Fibroblast of mammary gland (primary cell): ENCODE results near the gene OPTC.

Experiments used
- DNase-seq: peaks from one replicate; pipeline ENCODE4 v3.0.0-alpha.2; 2010; ENCODE audit warnings: low read depth
- H3K4me3 ChIP-seq: 2 replicates; pipeline ENCODE4 v1.5.1; 2011; ENCODE audit warnings: low read depth, mild to moderate bottlenecking, low read length, moderate library complexity; ENCODE audit not compliant: control insufficient read depth
- CTCF ChIP-seq: conservative IDR thresholded peaks from 2 replicates; pipeline ENCODE4 v1.5.1; 2011; ENCODE audit warnings: low read depth, low read length, inconsistent platforms; ENCODE audit not compliant: control insufficient read depth, insufficient read depth

The OPTC gene

DNA sequence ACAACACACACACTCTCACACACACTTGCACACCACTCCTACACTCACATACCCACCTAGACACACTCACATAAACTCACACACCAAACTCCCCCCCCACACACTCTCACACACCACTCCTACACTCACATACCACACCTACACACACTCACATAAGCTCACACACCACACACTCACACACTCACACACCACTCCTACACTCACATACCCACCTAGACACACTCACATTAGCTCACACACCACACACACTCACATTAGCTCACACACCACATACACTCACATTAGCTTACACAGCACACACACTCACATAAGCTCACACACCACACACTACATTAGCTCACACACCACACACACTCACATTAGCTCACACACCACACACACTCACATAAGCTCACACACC lies 33.1 kb downstream of the OPTC start:
- no peak for TF ChIP-seq CTCF
- no peak overlapping the region for H3K4me3 ChIP-seq
- no peak for DNase-seq

DNA sequence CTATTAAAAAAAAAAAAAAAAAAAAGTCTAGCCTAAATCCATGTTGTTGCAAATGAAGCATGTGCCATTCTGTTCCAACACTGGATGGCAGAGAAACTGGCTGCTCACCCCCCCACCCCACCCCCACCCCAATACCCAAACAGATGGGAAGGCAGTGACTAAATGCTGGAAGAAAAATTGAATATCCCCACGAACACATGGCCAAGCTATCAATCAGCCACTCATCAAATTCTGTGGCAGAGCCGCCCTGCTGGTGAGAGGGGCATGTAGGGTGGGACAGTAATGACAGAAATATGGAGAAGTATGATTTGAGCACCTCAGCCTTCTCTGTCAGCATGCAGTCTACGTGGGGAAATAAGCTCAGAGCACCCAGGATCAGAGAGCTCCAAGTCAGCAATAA lies 34.1 kb downstream of the OPTC start:
- H3K4me3 ChIP-seq: no peak overlapping the region
- TF ChIP-seq CTCF: no peak
- DNase-seq: no peak

DNA sequence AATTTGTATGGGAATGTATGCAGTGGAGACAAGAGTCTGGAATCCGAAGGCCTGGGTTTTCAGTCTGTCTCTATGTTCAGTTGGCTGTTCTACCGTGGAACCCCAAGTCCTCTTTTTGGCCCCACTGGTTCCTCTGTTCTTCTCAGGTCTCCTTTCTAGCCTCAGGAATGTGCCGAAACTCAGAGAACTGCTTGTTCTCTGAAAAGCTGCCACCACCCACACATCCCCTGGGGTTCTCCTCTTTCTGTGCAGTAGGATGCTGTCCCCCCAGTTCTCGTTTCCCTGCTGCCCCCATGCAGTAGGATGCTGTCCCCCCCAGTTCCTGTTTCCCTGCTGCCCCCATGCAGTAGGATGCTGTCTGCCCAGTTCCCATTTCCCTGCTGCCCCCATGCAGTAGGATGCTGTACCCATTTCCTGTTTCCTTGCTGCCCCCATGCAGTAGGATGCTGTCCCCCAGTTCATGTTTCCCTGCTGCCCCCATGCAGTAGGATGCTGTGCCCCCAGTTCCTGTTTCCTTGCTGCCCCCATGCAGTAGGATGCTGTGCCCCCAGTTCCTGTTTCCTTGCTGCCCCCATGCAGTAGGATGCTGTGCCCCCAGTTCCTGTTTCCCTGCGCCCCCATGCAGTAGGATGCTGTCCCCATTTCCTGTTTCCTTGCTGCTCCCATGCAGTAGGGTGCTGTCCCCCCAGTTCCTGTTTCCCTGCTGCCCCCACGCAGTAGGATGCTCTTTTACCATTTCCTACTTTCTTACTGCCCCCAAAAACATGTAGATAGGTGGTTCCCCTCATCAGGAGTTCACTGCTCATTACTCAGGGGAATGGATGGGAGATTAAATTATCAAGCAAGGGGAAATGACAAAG lies 35.3 kb downstream of the OPTC start:
- DNase-seq: no peak
- no peak overlapping the region for H3K4me3 ChIP-seq
- no peak for TF ChIP-seq CTCF

DNA sequence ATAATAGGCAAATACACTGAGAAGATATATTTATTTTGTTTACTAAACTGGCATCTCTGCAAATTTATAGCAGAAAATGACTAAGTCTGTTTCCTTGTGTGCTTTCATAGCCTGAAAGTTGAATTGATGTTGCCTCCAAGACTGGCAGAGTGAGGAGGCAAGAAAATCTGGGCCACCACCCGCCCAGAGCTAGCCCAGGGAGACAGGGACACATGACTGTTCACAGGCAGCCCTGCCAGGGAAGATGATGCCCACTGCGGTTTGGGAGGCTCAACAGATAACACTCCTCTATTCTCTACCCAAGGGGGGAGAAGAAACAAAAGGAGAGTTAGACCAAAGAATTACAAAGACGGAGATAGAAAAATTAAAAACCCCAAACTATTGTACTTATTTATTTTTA lies 37.1 kb downstream of the OPTC start:
- no peak for TF ChIP-seq CTCF
- H3K4me3 ChIP-seq: no peak overlapping the region
- DNase-seq: no peak

GRCh38 chr1:203534012-203534411 lies 40.1 kb downstream of the OPTC start:
- DNase-seq: no peak
- H3K4me3 ChIP-seq: no peak overlapping the region
- TF ChIP-seq CTCF: no peak

- no peak for TF ChIP-seq CTCF
- DNase-seq: peak; percentile 100
- H3K4me3 ChIP-seq: no peak overlapping the region
These were observed 40.6 kb downstream of the OPTC start for GRCh38 chr1:203534526-203534925.

DNA sequence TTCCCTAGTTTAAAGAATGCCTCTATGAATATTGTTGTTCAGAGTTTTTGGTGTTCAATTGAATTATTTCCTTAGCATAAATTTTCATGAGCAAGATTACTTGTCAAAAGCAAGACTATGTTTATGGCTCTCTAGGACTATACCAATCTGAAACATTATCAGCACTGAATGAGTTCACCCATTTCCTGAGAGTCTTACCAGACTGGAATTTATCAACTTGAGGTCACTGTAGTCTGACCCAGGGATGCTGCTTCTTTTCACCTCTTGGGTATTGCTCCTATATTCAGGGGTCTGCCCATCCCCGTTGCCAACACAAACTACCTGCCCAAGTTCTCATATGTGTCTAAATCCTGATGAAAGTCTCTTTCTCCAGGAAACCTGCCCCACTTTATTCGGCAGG lies 42.6 kb downstream of the OPTC start:
- H3K4me3 ChIP-seq: no peak overlapping the region
- TF ChIP-seq CTCF: no peak
- DNase-seq: peak; percentile 40
